NB4 (cell line): ENCODE results near the gene DLX2.

Experiments
- MYC ChIP-seq: IDR thresholded peaks from 2 replicates; pipeline ENCODE4 v1.6.1; 2011; ENCODE audit warnings: low read depth, low read length
- POLR2A ChIP-seq: IDR thresholded peaks from 2 replicates; pipeline ENCODE4 v1.6.1; 2011; ENCODE audit warnings: mild to moderate bottlenecking; ENCODE audit not compliant: insufficient read length; ENCODE audit errors: extremely low read depth
- TF ChIP-seq, protein P1 (sequence below): IDR thresholded peaks from one replicate; pipeline ENCODE4 v1.5.1; 2012; ENCODE audit warnings: low read depth, low read length
- TF ChIP-seq, protein P2 (sequence below): IDR thresholded peaks from 2 replicates; pipeline ENCODE4 v1.6.1; 2011; ENCODE audit warnings: low read depth, low read length

DNA sequence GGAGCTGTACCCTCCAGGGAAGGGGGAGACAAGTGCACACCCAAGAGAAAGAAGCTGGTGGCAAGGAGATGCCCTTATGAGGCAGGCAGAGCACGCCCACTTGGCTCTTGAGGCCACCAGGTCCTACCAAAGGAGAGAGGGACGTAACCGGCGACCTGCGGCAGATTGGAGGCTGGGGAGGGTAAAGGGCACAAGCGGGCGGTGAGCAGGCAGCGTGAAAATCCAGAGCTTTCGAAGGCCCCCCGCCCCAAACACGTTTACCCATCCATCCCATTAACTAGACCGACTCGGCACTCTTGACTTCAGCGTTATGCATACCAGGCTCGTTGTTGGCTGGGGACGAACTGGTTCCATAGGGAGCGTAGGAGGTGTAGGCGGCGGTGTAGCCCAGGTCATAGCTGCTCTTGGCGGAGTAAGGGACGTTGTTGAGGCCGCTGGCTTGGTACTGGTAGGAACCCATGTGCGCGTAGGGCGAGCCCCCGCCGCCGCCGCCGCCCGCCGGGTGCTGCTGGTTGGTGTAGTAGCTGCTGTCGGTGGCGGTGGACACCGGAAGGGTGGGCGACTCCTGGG, 794 bp downstream of the DLX2 start:
- TF ChIP-seq, protein P1, sequence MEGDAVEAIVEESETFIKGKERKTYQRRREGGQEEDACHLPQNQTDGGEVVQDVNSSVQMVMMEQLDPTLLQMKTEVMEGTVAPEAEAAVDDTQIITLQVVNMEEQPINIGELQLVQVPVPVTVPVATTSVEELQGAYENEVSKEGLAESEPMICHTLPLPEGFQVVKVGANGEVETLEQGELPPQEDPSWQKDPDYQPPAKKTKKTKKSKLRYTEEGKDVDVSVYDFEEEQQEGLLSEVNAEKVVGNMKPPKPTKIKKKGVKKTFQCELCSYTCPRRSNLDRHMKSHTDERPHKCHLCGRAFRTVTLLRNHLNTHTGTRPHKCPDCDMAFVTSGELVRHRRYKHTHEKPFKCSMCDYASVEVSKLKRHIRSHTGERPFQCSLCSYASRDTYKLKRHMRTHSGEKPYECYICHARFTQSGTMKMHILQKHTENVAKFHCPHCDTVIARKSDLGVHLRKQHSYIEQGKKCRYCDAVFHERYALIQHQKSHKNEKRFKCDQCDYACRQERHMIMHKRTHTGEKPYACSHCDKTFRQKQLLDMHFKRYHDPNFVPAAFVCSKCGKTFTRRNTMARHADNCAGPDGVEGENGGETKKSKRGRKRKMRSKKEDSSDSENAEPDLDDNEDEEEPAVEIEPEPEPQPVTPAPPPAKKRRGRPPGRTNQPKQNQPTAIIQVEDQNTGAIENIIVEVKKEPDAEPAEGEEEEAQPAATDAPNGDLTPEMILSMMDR = no peak
- TF ChIP-seq POLR2A (no peak), MYC (no peak)
- TF ChIP-seq, protein P2, sequence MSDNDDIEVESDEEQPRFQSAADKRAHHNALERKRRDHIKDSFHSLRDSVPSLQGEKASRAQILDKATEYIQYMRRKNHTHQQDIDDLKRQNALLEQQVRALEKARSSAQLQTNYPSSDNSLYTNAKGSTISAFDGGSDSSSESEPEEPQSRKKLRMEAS = no peak
